NCI-H1436 (cell line): ENCODE measurements around the gene KRT13.
"Not testable (repeated sequence)": the region's sequence is repeated elsewhere in the genome, so short reads cannot be mapped to it uniquely, and the experiment has no call there.

Source experiments
- DNase-seq: peaks from one replicate; lab custom pipeline; 2025; lab: John Stamatoyannopoulos, UW

The KRT13 gene

GRCh38 chr17:41505007-41505808, at the start of gene KRT13:
Gene KRT13 (minus strand): TSS chr17:41505612. CDS start chr17:41505550, 62 bp downstream.
- DNase-seq = no peak

GRCh38 chr17:41553987-41554680, 48.7 kb upstream of the KRT13 start:
- no peak for DNase-seq

- no peak for DNase-seq
Measured at GRCh38 chr17:41553176-41553575, 47.8 kb upstream of the KRT13 start.

GRCh38 chr17:41552455-41552854, 47.0 kb upstream of the KRT13 start:
- DNase-seq = no peak

DNA sequence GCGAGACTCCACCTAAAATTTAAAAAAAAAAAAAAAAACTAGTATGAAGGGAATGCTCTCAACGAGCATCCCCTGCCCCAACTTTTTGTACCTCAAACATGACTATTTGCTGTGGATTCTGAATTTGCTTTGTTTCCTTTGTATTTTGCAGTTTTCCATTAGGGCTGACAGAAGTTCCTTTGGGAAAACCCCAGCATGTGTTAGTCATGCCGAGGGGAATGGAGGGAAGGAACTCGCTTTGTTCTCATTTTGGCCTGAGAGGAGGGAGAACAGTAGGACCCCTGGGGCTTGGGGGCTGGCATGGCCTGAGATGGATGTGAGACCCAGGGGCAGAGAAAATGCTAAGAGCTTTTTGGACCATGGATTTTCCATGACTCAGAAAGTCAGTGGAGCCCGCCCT, 46.0 kb upstream of the KRT13 start:
- no peak for DNase-seq

- no peak for DNase-seq
Measured at GRCh38 chr17:41549596-41550039, 44.2 kb upstream of the KRT13 start.

DNA sequence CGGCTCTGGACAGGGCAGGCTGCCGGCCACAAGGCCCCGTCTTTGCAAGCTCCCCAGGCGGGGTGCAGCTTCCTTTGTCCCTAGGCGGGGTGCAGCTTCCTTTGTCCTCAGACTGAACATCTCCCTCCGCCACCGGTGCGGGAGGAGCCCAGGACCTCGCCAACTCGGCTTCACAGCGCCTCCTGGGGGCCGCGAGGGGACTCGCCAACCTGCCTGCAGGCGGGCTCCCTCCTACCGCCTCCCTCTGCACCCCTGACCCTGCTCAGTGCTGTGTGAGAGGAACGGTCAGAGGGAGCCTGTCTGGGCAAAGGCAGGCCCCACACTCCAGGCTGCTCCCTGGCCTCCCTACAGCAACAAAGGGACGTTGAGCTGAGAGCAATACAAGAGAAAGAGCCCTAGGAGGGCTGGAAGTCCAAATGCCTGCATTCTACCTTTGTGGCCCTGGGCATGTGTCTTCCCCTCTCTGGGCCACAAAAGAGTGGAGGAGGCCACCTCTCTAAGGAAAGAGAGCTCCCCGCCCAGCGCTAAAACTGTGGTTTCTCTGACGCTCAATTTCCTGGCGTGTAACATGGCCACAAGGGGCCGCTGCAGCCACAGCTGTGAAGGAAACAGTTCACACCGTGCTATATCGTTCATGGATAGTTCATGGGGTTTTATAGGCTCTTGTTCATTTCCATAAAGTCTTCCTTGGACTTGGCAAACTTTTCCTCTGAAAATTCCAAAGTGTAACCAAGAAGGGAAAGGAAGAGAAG, 43.6 kb upstream of the KRT13 start:
- DNase-seq = peak; percentile 80

- DNase-seq = peak; percentile 54
Measured at GRCh38 chr17:41547921-41548843, 42.8 kb upstream of the KRT13 start.

DNA sequence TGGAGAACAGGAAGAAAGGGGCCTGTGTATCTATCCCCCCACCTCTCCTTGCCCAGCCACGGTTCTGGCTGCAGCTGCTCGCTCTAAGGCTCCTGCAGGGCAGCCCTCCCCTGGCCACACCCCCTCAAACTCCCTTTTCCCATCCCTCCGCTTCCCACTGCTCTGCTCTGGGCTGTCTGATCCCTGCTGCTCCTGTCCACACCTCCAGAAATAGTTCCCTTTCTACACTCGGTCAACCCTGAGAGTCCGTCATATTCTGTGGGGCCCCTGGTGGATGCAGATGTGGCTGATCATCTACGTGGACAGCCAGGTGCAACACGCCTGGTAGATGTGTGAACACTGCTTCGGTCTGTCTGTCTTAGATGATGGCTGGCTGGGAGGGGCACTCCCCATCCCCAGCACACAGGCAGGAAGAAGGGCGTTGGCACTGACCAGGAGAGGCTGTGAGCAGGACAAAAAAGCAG, 42.0 kb upstream of the KRT13 start:
- DNase-seq = no peak

DNA sequence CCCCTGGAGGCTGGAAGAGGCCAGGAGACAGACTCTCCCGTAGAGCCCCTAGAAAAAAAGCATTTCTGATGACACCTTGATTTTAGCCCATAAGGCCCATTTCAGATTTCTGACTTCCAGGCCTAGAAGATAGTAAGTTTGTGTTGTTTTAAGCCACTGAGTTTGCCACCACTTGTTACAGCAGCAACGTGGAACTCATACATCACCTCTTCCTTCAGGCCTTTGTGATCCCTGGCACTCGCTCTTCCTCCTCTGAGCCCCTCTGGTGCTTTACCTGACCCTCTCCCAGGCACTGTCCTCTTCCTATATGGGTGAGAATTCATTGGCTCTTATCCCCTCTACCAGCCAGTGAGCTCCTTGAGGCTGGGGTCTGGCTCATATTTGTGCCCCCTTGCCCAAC, 41.4 kb upstream of the KRT13 start:
- DNase-seq = no peak

DNA sequence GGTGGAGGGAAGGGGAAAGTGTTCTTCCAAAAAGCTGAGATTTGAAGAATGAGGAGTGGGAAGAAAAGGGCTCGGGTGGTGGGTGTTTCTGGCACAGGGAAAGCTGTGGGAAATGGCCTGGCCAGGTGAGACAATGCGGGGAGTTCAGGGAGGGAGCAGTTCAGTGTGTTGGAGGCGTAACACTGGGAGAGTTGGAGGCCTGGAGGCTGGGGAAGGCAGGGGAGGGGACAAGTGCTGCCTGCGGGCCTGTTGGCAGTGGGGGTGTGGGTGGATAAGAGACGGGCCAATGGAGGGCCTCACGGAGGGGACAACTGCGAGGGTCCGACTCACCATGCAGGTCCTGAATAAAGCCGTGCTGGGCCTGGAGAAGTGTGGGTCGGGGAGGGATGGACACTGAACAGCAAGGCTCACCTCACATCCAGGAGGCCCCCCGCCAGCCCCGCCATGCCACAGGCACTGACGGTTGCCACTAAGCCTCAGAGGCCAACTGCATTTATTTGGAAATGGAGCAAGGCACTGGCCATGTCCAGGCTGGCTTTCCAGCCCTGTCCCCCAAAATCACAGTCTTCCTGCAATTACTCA, 40.5 kb upstream of the KRT13 start:
- DNase-seq = no peak

DNA sequence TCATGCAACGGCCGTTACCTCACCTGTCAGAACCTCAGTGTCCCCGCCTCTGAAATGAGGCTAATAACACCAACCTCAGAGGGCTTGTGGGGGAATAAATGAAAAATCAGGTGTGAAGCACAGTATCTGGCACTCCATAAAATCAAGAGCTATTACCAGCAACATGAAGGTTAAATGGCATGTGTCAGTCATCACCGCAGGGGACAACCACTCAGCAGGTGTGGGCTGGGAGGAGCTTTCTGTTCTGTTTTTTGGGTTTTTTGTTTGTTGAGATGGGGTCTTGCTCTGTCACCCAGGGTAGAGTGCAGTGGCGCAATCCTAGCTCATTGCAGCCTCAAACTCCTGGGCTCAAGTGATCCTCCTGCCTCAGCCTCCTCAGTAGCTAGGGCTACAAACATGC, 39.5 kb upstream of the KRT13 start:
- DNase-seq = no peak

DNA sequence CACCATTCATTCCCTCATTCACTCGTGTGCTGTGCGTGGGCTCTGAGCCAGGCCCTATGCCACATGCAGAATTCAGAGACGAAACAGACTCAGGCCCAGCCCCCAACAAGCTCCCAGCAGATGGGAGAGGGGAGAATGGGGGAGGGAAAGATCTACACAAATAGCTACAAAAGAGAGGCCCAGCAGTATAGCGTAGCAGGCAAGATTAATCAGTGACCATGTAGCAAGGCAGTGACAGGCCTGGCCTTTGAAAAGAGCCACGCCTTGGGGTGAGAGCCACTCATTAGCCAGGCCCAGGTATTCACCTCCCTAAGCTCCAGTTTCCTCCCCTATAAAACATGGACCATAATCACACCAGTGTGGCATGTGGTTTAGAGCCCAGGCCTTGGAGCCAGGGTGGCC, 39.1 kb upstream of the KRT13 start:
- no peak for DNase-seq

- not testable (repeated sequence) for DNase-seq
Measured at GRCh38 chr17:41542786-41543185, 37.4 kb upstream of the KRT13 start.

DNA sequence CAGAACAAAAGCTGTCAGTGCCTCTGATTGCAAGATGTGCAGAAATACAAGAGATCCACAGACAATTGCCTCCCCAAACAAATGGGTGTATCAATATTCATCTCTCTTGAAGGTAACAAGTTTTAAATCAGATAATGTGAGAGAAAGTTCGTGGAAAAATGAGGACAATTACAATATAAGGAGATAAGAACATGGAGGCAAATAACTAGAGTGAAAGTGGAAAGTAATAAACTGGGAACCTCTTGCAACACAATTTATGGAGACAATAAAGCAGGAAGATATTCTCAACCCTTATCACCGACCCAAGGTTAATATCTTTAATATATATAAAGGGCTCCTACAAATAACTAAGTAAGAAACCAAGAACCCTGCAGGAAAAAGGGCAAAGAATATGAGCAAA, 36.9 kb upstream of the KRT13 start:
- DNase-seq = no peak

DNA sequence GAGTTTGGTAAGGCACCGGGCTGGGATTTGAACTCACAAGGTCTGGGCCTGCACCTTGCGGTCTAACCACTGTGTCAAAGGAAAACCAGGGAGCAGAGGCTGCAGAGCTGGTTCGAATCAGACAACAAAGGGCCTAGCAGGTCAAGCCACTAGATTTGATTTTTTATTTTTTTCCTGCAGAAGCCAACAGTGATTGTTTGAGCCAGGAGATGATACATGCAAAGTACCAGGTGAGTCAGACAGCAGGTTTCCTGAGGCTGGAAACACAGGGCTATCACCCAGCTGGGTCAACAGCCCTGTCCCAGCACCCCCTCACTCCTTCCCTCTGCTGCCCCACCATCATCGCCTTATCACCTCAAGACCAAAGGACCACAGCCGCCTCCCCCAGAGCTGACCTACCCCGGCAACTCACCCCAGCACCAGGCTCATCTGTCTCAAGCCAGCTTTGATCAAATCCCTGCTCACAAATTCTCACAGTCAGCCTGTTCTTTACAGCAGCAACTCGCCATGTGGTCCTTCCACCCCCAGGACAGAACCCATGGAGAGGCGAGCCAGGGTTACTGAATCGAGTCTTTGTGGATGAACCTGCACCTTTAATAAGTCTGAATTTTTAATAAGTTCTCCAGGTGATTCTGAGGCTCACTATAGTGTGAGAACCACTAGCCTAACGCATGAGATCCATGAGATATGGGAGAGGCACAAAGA, 35.7 kb upstream of the KRT13 start:
- DNase-seq = no peak

GRCh38 chr17:41539979-41540701, 34.7 kb upstream of the KRT13 start:
- DNase-seq = peak; percentile 47

DNA sequence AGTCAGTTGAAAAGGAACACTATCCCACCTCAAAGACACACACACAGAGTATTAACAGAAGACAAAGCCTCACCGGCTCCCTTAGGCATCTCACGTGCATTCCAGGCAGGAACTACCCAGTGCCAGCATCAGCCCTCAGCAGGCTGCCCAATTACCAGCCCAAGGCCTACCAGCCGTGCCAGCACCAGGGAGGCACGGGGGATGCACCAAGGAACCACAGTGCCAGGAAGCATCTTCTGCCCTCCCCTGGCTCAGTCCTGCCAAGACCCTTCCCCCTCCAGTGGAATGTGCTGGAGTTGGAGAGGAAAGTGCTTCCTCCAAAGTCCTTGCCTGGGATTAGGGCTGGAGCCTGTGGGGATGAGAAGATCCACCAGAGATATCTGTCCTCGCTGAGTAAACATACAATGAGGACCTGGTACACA, 33.7 kb upstream of the KRT13 start:
- DNase-seq = no peak

DNA sequence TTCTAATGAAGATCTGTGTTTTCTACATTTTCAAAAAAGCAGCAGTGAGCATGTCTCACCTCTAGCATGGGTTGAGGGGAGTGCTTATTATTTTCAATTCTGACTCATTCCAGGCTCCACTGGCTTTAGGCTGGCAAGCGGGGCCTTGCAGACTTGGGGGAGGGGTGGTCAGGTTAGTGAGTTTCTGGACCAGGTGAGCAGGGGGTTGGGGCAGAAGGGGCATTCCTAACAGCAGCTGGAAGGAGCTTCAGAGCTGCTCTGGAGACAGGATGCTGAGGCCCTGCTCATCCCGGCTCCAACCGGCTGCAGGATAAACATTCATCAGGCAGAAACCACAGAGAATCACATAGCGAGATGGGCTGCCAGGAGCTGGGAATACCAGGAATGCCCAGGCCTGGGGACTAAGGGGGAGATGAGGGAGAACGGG, 33.2 kb upstream of the KRT13 start:
- no peak for DNase-seq

DNA sequence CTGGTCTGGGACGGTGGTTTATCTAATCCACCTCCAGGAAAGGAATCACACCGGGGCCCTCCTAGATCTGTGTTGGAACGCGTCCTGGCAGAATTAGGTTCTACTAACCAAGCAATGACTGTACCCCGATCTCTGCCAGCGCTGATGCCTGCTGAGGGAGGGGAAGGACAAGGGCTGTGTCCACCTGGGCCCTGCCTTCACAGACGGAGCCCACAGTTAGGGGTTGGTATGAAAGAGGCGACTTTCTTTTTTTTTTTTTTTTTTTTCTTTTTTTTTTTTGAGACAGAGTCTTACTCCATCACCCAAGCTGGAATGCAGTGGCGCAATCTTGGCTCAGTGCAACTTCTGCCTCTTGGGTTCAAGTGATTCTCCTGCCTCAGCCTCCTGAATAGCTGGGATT, 32.6 kb upstream of the KRT13 start:
- no peak for DNase-seq
